Activated CD8-positive, alpha-beta memory T cell treated with anti-CD3 and anti-CD28 coated beads for 1 hour (primary cell): ENCODE results near the gene NFKB1.
"Not testable (repeated sequence)": the region's sequence is repeated elsewhere in the genome, so short reads cannot be mapped to it uniquely, and the experiment has no call there.

Experiments
- DNase-seq, 2 donors: peaks; one replicate each; pipeline ENCODE4 v3.0.0-alpha.2; 2020; ENCODE audit warnings: low read depth in 1 of 2; ENCODE audit errors: extremely low read depth in 1 of 2

Gene NFKB1

GRCh38 chr4:102500696-102501446 lies at the start of gene NFKB1:
TSS of gene NFKB1 (plus strand) at chr4:102501359. CDS start at chr4:102525519, 24,160 bp downstream.
- peak; percentile 65 to 66 for DNase-seq

GRCh38 chr4:102452854-102453253 lies 48.3 kb upstream of the NFKB1 start:
- no peak for DNase-seq

- DNase-seq = no peak
Measured at GRCh38 chr4:102453827-102454226, 47.3 kb upstream of the NFKB1 start.

- DNase-seq = no peak
Measured at GRCh38 chr4:102454268-102454667, 46.9 kb upstream of the NFKB1 start.

- no peak for DNase-seq
Measured at GRCh38 chr4:102454981-102455685, 46.0 kb upstream of the NFKB1 start.

- DNase-seq = no peak
Measured at GRCh38 chr4:102455750-102456149, 45.4 kb upstream of the NFKB1 start.

GRCh38 chr4:102466298-102466697 lies 34.9 kb upstream of the NFKB1 start:
- DNase-seq = no peak

- no peak for DNase-seq
Measured at GRCh38 chr4:102469806-102470205, 31.4 kb upstream of the NFKB1 start.

- no peak for DNase-seq
Measured at GRCh38 chr4:102472441-102473013, 28.6 kb upstream of the NFKB1 start.

GRCh38 chr4:102473476-102473875 lies 27.7 kb upstream of the NFKB1 start:
- no peak for DNase-seq

- DNase-seq = no peak
Measured at GRCh38 chr4:102474736-102475504, 26.2 kb upstream of the NFKB1 start.

GRCh38 chr4:102477657-102478056 lies 23.5 kb upstream of the NFKB1 start:
- no peak for DNase-seq

GRCh38 chr4:102478186-102478585 lies 23.0 kb upstream of the NFKB1 start:
- DNase-seq = no peak

- DNase-seq = not testable (repeated sequence)
Measured at GRCh38 chr4:102479832-102480231, 21.3 kb upstream of the NFKB1 start.

GRCh38 chr4:102483120-102483519 lies 18.0 kb upstream of the NFKB1 start:
- no peak for DNase-seq

GRCh38 chr4:102483990-102484692 lies 17.0 kb upstream of the NFKB1 start:
- not testable (repeated sequence) for DNase-seq

- DNase-seq = no peak
Measured at GRCh38 chr4:102492531-102493241, 8.5 kb upstream of the NFKB1 start.

GRCh38 chr4:102493257-102493656 lies 7.9 kb upstream of the NFKB1 start:
- DNase-seq = no peak

GRCh38 chr4:102493794-102494193 lies 7.4 kb upstream of the NFKB1 start:
- no peak for DNase-seq

- no peak for DNase-seq
Measured at GRCh38 chr4:102494603-102495002, 6.6 kb upstream of the NFKB1 start.
